ENCODE results near the gene ASCL3.
"Not testable (repeated sequence)": the region's sequence is repeated elsewhere in the genome, so short reads cannot be mapped to it uniquely, and the experiment has no call there.

ASCL3 gene

DNA sequence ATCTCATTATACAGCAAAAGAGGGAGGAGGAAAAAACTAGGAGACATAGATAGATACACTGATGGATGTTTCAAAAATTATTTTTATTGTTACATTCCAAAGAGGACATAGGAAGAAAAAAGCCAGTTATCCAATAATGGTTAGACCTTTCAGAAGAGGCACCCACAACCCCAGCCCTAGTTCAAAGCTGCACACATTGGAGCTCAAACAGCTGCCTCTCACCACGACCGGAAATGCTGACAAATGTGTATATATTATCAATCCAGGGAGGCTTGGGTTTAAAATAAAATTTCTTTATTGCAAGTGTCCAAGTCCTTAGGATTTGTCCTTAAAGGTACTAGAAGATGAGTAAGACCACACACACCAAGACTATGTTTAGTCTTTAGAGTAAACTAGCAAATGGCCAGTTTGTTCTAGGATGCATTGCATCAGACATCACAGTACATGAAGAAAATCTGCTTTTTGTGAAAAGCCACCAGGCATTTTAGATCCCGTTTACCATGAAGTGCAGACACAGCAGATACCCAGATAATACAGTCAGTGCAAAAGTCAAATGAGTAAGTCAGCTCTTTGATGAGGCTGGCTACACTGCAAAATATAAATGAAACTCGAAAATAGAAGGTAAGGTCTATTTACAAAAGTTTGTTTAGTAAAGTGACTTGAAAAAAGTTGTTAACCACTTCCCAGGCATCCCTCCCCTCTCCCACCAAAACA, 4.6 kb upstream of the ASCL3 start:
- no peak for DNase-seq (ENCODE audit: low spot score)

DNA sequence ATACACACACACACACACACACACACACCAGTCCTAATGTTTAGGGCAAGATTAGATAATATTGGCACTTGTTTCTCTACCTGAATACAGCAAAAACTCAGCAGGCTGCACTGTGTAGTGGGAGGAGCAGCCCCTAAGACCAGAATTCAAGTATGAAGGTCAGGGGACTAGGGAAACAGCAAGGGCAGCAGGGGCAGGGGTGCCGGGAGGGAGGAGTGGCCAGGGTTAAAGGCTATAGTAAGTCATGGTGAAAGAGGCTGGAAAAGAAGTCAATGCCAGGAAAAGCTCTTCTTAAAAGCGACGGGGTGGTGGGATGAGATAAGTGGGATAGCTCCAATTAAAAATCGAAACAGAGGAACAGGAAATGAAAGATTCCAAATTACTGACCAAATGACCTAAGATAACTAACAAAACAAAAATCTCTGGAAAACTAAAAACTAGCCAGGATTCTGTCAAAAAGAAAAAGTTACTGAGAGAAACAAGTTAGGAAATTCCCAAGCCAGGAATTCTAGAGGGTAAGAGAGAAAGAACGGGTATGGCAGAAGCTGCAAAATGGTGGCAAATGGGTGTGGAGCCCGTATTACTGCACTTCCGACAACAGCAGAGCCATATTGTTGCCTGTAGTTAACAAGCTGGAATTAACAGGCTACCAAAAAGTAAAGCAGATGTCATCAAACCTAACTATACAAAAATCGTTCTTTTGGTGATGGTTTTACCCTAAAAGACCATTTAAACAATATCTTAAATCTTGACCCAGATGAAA, 1.3 kb downstream of the ASCL3 start:
- DNase-seq (ENCODE audit: low spot score): no peak

DNA sequence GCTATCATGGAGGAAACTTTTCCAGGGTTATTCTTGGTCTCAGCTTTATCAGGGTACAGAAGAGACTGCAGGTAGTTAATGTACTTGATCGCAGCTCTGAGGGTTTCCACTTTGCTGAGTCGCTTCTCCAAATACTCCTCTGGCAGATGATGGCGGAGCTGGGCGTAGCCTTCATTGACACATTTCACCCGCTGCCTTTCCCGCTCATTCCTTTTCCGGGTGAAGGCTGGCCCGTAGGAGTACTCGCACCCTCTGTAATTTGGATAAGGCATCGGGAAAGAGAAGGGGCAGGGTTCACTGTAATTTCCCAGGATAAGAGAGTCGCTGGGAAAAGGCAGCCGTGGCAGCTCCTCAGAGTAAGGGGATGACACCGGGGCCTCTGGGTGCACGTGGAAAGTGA, 5.2 kb downstream of the ASCL3 start:
- no peak for DNase-seq (ENCODE audit: low spot score)

DNA sequence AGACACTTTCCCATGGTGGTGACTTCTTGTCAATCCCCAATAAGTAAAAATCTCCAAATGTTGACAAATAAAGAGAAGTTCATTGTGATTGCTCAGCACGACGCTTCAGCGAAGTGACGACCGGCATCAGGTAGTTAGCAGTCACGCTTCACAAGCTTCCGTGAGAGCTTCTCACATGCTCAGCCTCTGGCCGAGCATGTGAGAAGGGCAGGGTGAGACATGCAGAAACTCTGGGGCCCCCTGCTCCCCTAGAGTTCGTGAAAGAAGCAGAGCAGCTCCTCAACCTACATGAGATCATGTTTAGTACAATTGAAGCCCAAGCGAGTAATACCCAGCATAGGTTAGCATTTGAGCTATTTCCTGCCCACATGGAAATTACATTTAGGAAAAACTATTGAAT, 5.7 kb downstream of the ASCL3 start:
- no peak for DNase-seq (ENCODE audit: low spot score)

DNA sequence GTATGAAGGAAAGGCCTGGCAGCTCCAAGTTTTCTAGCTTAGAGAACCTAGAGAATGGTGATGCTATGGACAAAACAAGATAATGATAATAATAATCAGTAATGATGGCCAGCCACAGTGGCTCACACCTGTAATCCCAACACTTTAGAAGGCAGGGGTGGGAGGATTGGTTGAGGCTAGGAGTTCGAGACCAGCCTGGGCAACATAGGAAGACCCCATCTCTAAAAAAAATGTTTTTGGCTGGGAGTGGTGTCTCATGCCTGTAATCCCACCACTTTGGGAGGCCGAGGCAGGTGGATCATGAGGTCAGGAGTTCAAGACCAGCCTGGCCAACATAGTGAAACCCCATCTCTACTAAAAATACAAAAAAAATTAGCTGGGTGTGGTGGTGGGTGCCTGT, 7.0 kb downstream of the ASCL3 start:
- DNase-seq (ENCODE audit: low spot score): not testable (repeated sequence)

DNA sequence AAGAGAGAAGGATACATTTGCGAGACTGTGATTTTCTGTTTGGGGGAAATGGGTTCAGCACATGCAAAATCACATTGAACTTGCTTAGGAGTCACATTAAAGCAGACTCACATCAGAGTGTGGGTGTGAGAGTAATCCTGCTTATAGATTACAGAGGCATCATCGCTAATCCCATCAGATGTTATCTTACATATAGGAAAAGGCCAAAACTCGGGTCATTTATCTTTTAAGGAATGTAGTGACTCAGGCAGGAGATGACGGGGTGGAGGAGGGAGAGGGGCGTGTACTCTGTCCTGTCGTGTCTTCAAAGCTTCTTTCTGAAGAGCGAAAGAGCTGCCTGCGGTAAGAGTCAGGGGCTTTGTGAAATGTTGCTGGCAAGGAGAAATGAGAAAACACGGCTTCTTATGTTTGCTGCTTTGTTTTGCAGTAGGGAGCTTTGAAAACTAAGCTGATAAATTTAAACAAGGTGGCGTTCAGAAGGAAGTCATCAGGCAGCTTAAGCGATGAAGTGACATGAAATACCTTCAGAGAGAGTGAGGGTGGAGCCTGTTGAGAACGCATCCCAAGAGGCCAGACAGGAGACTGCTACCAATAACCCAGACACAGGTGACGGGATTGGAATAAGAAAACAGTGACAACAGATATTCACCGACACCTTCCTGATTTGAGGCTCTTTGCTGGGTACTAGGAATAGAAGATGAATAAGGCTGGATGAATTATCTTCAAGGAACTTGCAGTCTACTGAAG, 7.9 kb downstream of the ASCL3 start:
- no peak for DNase-seq (ENCODE audit: low spot score)

DNA sequence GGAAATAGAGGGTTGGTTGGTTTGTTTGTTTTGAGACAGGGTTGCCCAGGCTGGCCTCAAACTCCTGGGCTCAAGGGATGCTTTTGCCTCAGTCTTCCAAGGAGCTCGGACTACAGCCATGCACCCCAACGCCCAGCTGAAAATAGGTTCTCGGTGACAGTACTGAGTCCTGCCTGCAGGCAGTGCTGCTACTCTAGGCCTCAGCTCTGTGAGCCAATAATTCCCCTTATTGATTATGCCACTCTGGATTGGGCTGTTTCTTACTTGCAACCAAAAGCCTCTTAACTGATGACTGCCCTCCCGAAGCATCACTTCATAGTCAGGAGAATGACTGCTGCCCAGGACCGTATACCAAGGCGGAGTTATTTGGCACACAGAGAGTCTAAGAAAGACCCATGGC, 8.9 kb downstream of the ASCL3 start:
- DNase-seq (ENCODE audit: low spot score): no peak

DNA sequence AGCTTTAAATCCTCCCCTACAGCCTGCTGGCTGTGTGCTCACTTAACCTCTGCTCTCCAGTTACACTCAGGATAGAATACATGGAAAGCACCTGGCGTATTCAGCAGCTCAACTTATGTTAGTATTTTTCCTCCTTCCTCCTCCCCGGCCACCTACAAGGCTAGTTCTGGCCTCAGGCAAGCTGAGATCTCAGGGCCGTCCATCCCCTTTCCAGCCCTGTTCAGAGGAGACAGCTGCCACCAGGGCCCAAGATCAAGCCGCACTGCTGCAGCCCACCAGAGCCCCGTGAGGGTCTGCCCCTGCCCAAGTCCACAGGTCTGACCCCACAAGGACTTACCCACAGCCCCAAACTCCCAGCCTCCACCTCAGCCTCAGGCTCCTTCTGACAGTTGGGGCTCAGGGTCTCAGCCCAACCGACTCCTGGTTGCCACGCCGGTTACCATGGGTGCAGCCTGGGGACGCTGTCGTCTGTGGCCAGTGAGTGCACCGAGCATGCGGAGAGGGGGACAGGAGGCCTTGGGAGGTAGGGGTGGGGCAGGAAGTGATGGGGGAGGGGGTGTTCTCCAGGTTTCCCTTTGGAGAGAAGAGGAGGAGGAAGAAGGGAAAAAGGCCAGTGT, 10.1 kb downstream of the ASCL3 start, which contains the start of gene C11orf16:
C11orf16 (minus strand) TSS at position 384 of the 617 bp plus-strand sequence. CDS start 639 bp downstream, outside the sequence.
- DNase-seq (ENCODE audit: low spot score): no peak

DNA sequence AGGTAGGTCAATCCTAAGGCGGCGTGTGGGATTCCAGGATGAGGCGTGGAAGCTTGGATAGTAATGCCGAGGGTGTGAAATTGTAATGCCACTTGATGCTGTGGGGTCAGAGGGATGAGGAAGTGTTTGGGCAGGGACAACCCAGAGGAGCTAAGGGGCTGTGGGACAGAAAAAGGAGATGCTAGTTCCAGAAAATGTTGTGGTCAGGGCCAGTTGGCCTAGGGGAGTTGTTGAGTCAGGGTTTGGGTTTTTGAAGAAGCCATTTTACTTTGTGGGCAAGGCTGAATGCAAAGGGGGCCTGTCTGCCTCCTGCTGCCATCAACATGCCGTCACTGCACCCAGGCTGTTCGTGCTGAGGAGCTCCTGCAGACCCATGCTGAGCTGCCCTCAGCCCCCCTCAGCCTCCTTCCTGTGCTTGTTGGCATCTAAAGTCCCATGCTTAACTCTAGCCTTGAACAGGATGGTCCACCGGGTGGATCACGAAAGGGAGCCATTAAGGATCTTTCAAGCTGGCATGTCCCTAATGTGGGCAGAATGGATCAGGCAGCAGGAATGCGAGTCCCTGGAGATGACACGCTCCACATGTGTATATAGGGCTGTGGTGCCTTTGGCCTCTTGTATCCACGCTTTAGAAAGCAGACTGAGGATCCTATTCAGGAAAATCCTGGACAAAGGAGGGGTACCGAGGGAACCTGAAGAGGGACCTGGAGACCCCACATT, 12.2 kb downstream of the ASCL3 start:
- no peak for DNase-seq (ENCODE audit: low spot score)

DNA sequence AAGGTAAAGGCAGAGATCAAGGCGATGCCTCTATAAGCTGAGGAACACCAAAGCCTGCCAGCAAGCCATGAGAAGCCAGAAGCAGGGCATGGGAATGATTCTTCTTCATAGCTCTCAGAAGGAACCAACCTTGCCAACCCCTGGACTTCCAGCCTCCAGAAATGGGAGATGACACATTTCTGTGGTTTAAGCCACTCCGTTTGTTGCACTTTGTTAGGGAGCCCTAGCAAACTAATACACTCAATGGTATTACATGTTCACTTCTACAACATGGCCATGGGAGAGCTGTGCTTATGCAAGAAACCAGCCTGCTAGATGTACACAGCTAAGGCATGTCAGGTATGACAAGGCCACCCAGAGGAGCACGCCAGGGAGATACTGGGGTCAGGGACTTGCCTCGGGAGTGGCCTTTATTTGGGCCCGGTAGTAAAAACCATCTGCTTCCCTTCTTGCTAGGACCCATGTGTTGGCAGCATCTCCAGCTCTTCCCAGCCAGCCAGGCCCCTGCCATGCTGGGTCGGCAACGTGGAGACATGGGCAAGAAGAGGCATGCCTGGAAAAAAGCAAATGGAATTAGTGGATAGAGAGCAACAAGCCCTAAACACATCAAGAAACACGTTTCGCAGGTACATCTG, 13.7 kb downstream of the ASCL3 start:
- no peak for DNase-seq (ENCODE audit: low spot score)

DNA sequence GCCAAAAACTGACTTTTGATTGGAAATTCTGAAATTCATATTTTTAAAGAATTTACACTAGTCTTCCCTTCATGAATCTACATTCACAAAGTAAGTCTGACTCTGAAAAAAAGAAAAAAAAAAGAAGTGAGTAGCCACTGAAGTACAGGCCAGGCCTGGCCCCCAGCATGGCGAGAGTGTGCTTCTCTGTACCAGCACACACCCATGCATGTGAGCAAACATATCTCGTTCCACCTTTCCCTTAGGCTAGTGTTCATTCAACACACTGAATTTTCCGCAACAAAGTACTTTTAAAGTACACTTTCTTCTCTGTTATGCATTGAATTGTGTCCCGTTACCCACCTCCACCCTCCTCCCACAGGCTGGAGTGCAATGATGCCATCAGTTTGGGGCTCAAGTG, 14.6 kb downstream of the ASCL3 start:
- DNase-seq (ENCODE audit: low spot score): no peak

DNA sequence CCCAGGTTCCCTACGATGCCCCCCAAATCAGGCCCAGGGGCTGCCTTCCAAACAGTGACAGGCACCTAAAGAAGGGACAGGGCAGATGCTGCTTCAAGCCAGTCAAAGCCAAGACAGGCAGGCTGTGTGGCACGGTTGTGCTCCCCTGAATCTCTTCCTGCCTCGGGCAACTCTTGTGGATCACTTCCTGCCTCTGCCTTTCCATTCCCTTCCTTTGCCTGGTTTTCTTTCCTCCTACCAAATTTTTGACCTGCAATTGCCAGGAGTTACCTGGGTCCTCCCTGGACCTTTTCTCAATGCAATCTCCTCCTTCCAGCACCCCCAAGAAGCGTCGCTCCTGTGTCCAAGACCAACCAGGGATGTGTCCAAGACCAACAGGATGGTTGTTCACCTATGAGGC, 15.6 kb downstream of the ASCL3 start:
- DNase-seq (ENCODE audit: low spot score): no peak

DNA sequence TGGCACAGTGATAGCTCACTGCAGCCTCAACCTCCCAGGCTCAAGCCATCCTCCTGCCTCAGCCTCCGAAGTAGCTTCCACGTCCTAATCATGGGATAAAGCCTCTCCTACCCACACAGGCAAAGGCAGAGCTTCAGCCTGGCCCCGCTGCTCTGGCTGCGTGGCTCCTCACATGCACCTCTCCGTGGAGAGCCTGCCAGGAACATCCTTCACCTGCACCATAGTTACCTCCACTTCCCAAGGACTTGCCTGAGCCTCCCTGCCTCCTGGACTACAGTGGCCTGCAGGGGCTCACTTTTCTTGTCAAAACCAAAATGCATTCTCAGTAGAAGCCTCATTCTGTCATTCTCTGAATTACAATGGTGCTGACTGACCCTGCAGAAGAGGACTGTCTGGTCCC, 16.6 kb downstream of the ASCL3 start:
- DNase-seq (ENCODE audit: low spot score): no peak

DNA sequence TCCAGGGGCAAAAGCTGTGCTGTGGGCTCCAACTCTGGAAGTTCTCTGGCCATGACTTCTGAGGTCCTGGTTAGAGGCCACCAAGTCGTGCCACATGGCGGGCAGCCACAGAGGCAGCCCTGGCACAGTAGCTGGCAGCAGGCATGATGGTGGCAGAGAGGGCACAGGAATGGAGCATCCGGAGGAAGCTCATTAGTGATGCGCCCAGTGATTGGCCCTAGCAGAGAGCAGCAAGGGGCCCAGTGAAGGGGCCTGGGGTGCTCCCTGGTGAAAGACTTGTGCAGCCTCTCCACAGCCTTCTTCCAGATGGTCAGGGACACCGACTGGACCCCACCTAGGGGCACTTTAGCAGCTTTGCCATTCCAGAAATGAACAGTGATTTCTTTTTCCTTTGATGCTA, 17.1 kb downstream of the ASCL3 start:
- DNase-seq (ENCODE audit: low spot score): no peak

DNA sequence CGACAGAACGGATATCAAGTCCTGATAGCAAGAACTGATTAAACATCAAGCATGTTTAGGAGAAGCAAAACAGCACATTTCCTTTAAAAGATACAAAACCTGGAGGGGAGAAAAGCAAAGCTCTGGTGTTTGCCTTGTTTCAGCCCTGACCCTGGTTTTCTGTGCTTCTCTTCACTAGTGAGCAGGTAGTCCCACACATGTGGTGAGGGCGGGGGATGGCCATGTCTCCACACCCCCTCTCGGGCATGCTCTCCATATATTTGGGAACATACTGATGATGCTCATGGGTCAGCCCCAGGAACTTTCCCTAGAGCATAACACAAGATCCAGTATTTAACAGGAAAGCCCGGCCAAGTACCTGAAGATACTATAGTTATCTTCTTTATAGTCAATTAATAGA, 20.1 kb downstream of the ASCL3 start:
- no peak for DNase-seq (ENCODE audit: low spot score)

DNA sequence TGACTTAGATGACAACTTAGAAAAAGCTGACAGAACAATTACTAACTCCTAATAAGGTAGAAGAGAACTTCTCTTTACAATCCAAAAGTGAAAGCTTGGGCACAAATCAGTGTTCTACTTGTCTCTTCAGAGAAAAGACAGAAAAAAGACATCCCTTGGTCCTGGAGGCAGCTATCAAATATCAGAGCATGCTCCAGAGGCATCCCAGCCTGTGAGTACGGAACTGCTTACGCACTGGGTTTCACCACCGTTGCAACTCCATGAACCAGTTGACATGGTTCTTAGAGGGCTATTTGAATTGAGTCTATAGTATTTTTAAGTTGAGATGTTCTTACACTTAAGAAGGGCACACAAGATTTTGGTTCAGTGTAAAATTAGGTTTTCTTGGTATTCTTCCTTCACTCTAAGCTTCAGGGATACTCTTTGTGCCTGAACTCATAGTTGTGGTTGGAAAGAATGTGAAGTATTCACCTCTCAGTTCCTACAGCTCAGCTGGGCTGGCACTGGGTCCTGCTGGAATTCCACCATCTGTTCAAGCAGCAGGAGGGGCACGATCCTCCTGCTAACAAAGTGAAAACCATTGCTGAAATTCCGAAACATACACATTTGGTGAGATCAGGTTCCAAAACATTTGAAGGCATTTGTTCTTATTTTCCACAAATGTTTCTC, 25.5 kb downstream of the ASCL3 start:
- DNase-seq (ENCODE audit: low spot score): peak; percentile 78

DNA sequence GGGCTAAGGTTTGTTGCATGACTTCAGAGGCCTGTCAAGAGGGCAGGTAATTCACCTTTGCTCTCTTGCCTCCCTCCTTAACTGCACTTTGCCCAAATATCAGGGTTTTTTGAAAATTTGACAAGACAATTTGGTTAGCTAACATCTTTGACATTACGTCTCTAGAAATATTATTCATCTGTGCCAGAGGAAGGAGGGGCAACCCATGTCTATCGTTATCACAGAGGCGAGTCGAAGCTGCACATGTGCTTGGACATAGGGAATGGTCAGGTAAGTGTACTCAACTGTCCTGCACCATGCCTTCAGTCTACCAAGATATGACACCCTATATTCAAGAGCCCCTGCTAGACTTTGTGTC, 28.2 kb downstream of the ASCL3 start:
- DNase-seq (ENCODE audit: low spot score): peak; percentile 38

DNA sequence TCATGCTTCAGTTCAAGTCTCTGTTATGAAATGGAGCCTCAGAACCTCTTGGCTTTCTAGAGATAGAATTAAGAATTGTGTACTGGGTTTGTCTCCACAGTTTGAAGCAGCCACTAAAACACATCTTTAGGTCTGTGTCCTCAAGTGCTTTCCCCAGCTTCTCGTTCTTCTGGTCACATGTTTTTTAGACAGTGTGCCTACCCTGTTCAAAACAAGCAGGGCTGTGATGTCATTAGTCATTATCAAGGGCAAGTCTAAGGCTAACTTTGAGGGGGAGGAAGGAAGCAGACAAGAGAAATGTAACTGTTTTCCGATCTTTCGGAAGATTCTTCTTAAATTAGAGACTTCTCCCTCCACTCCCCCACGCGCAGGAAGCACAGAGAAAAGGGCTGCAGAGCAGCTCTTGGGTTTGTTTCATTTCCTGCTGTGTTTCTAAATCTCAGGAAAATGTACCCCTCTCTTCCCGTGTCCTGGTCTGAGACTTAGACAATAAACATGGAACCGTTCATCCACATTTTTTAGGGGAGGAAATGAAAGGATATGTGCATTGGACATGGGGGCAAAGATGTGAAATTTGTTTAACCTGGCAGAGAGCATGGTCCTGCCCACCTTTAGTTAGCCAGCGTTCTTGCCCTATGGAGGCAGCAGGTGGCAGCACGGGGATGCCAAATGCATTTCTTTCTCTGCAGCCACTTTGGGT, 28.7 kb downstream of the ASCL3 start:
- peak; percentile 58 for DNase-seq (ENCODE audit: low spot score)

DNA sequence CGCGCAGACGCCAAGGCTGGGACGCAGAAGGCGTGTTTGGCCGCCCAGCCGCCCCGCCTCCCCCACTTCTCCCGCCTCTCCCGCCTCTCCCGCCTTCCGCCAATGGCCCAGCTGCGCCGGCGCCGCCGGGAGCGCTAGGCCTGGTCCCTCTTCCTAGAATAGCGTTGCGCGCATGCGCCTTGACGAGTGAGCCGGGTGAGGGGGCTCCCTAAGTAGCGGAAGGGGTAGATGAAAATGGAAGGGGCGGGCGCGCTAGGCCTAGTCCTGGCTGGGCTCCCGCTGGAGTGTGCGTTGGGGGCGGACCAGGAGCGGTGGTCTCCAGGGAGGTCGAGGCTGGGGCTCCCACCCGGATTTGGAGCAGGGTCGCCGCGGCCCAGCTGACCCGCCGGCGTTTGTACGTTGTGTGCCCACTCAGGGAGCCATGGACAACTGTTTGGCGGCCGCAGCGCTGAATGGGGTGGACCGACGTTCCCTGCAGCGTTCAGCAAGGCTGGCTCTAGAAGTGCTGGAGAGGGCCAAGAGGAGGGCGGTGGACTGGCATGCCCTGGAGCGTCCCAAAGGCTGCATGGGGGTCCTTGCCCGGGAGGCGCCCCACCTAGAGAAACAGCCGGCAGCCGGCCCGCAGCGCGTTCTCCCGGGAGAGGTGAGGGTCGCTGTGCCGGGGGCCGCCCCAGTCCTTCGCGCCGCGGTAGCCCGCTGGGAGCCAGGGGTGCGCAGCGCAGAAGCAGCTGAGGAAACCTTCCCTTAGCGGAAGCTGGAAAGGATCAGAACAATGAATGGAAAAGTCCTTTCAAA, 31.6 kb downstream of the ASCL3 start, which contains the start of gene AKIP1:
AKIP1 (plus strand) TSS at position 161 of the 795 bp plus-strand sequence; CDS start at position 422, 261 bp downstream.
- DNase-seq (ENCODE audit: low spot score): peak; percentile 98
